Fibroblast of mammary gland (primary cell): ENCODE results near the gene SPACA7.

Source experiments
- DNase-seq: peaks from one replicate; pipeline ENCODE4 v3.0.0-alpha.2; 2010; ENCODE audit warnings: low read depth
- H3K4me3 ChIP-seq: 2 replicates; pipeline ENCODE4 v1.5.1; 2011; ENCODE audit warnings: low read depth, mild to moderate bottlenecking, low read length, moderate library complexity; ENCODE audit not compliant: control insufficient read depth
- CTCF ChIP-seq: conservative IDR thresholded peaks from 2 replicates; pipeline ENCODE4 v1.5.1; 2011; ENCODE audit warnings: low read depth, low read length, inconsistent platforms; ENCODE audit not compliant: control insufficient read depth, insufficient read depth

Gene SPACA7

GRCh38 chr13:112349681-112350080 lies 26.5 kb upstream of the SPACA7 start:
- no peak for DNase-seq
- no peak for TF ChIP-seq CTCF
- no peak overlapping the region for H3K4me3 ChIP-seq

GRCh38 chr13:112350300-112350699 lies 25.9 kb upstream of the SPACA7 start:
- no peak overlapping the region for H3K4me3 ChIP-seq
- no peak for DNase-seq
- no peak for TF ChIP-seq CTCF

GRCh38 chr13:112351825-112352224 lies 24.3 kb upstream of the SPACA7 start:
- no peak overlapping the region for H3K4me3 ChIP-seq
- DNase-seq: no peak
- TF ChIP-seq CTCF: no peak

- no peak for TF ChIP-seq CTCF
- DNase-seq: no peak
- no peak overlapping the region for H3K4me3 ChIP-seq
Observed at GRCh38 chr13:112353856-112354255, 22.3 kb upstream of the SPACA7 start.

GRCh38 chr13:112354330-112355273 lies 21.6 kb upstream of the SPACA7 start:
- no peak overlapping the region for H3K4me3 ChIP-seq
- TF ChIP-seq CTCF: no peak
- no peak for DNase-seq

GRCh38 chr13:112355274-112355838 lies 20.8 kb upstream of the SPACA7 start:
- H3K4me3 ChIP-seq: no peak overlapping the region
- TF ChIP-seq CTCF: no peak
- DNase-seq: no peak
